ENCODE data around the gene ADAP1. TPM values are rescaled to one million over a fixed set of nuclear protein-coding genes. Genes with fewer than 3 reads are reported as not detected.

Gene ADAP1
- total RNA-seq, 2 experiments from 2014 or later: 2.4 to 7.0 TPM

- peaks cover 68% of the 10 kb centered on the region for H3K4me1 ChIP-seq (ENCODE audit: insufficient read depth, low read length, poor library complexity, severe bottlenecking)
- no peaks in the 10 kb centered on the region for H3K9me2 ChIP-seq (ENCODE audit: insufficient read depth, low read length)
- H3K4me2 ChIP-seq (ENCODE audit: low read length): 0 out of 2 replicates have a peak overlapping the region, but pooled peaks have one; percentile 53
- H3K9me3 ChIP-seq (ENCODE audit: low read length): no peaks in the 10 kb centered on the region
- intact Hi-C loops (cut with micrococcal nuclease; ENCODE audit: unreplicated experiment): loop anchor here (2.0 kb wide), 1 partner anchor 59 kb away; no protein-coding TSS in a partner anchor
- H3K79me2 ChIP-seq (ENCODE audit: insufficient read depth, low read depth, low read length): no peaks in the 10 kb centered on the region
- ChIA-PET CTCF (ENCODE audit: unreplicated experiment) (interaction anchor here (1.5 kb wide), 1 partner anchor 11 kb away, joined by 5 read pairs; no protein-coding TSS in a partner anchor), POLR2A (interaction anchor here (0.9 to 1.1 kb wide), 2 partner anchors 11 to 83 kb away, joined by 3 read pairs; no protein-coding TSS in a partner anchor)
- H3K27ac ChIP-seq (ENCODE audit: low read depth, low read length, poor library complexity, severe bottlenecking): peak overlapping the region; percentile 93
- H2AFZ ChIP-seq (ENCODE audit: low read length): no peak overlapping the region
- no TSS peak for BruUV-seq (replicated peaks)
- no peak overlapping the region for H3K4me3 ChIP-seq (ENCODE audit: low read depth, low read length, poor library complexity, severe bottlenecking)
- TF ChIP-seq, protein P1, sequence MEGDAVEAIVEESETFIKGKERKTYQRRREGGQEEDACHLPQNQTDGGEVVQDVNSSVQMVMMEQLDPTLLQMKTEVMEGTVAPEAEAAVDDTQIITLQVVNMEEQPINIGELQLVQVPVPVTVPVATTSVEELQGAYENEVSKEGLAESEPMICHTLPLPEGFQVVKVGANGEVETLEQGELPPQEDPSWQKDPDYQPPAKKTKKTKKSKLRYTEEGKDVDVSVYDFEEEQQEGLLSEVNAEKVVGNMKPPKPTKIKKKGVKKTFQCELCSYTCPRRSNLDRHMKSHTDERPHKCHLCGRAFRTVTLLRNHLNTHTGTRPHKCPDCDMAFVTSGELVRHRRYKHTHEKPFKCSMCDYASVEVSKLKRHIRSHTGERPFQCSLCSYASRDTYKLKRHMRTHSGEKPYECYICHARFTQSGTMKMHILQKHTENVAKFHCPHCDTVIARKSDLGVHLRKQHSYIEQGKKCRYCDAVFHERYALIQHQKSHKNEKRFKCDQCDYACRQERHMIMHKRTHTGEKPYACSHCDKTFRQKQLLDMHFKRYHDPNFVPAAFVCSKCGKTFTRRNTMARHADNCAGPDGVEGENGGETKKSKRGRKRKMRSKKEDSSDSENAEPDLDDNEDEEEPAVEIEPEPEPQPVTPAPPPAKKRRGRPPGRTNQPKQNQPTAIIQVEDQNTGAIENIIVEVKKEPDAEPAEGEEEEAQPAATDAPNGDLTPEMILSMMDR (conservative IDR thresholded peaks at IDR 0.05; ENCODE audit: low read length): no peak
- TF ChIP-seq EZH2phosphoT487 (IDR thresholded peaks at IDR 0.05; ENCODE audit: borderline replicate concordance, low read depth, low read length): no peak
- H3K36me3 ChIP-seq (ENCODE audit: insufficient read depth, low read length): no peaks in the 10 kb centered on the region
- H4K20me1 ChIP-seq (ENCODE audit: insufficient read depth, low read length): no peaks in the 10 kb centered on the region
- DNase-seq (ENCODE audit: low spot score): no peak
These were observed 27.5 kb upstream of the ADAP1 start for GRCh38 chr7:981793-982510.

DNA sequence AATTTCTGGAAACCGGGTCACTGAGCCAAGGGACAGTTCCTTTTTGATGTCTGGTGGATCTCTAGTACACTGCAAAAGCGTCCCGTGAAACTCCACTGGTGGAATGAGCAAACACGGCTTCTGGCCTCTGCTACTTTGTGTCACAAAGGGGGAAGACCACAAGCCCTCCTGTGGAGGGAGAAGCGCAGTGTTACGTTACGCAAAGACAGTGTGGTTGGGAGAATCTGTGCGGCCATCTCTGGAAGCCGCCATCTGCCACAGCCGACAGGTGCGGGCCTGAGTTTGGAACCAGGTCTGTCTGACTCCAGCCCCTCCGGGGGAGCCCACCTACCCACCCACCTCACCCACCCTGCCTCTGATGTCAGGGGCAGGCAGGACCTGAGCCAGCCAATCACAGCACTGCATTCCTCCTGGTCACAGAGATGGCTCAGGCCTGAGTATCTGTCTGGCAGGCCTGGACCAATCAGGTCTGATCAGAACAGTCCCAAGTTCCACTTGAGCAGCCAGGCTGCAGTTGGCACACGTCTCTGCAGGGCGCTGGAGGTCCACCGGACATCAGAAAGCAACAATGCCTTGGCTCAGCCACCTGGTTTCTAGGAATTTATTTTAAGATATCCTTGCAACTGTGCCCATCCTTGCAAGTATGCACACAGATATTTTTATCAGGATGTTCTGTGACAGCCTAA, 25.5 kb upstream of the ADAP1 start:
- peak overlapping the region; percentile 46 for H3K4me3 ChIP-seq (ENCODE audit: low read depth, low read length, poor library complexity, severe bottlenecking)
- H3K9me2 ChIP-seq (ENCODE audit: insufficient read depth, low read length): no peaks in the 10 kb centered on the region
- intact Hi-C loops (cut with micrococcal nuclease; ENCODE audit: unreplicated experiment): loop anchor here (1.0 to 2.0 kb wide), 3 partner anchors 46 to 106 kb away; no protein-coding TSS in a partner anchor
- no TSS peak for BruUV-seq (replicated peaks)
- H3K36me3 ChIP-seq (ENCODE audit: insufficient read depth, low read length): no peaks in the 10 kb centered on the region
- TF ChIP-seq, protein P1 (conservative IDR thresholded peaks at IDR 0.05; ENCODE audit: low read length): no peak
- no peak for TF ChIP-seq EZH2phosphoT487 (IDR thresholded peaks at IDR 0.05; ENCODE audit: borderline replicate concordance, low read depth, low read length)
- peak overlapping the region; percentile 93 for H3K27ac ChIP-seq (ENCODE audit: low read depth, low read length, poor library complexity, severe bottlenecking)
- CTCF ChIA-PET (ENCODE audit: unreplicated experiment): no interaction called here
- H2AFZ ChIP-seq (ENCODE audit: low read length): peak overlapping the region; percentile 29; the same call in 1 of the 2 replicates
- DNase-seq (ENCODE audit: low spot score): peak; percentile 96
- no peaks in the 10 kb centered on the region for H4K20me1 ChIP-seq (ENCODE audit: insufficient read depth, low read length)
- POLR2A ChIA-PET: interaction anchor here (0.7 to 1.2 kb wide), 2 partner anchors 8 to 72 kb away, joined by 4 to 5 read pairs; no protein-coding TSS in a partner anchor
- H3K4me2 ChIP-seq (ENCODE audit: low read length): peak overlapping the region; percentile 53
- H3K79me2 ChIP-seq (ENCODE audit: insufficient read depth, low read depth, low read length): peaks cover 3% of the 10 kb centered on the region; the same call in 1 of the 2 replicates
- no peaks in the 10 kb centered on the region for H3K9me3 ChIP-seq (ENCODE audit: low read length)
- peaks cover 79% of the 10 kb centered on the region for H3K4me1 ChIP-seq (ENCODE audit: insufficient read depth, low read length, poor library complexity, severe bottlenecking)

All from OCI-LY7 (cell line).